IMR-90 (cell line): ENCODE results near the gene SBF1. TPM values are rescaled to one million over a fixed set of nuclear protein-coding genes. Genes with fewer than 3 reads are reported as not detected.

ENCODE experiments used
- ATAC-seq: fragments of 200-7000 bp; cut with Tn5 transposase; 2 replicates; pipeline ENCODE4 v1.9.1; 2020; ENCODE audit warnings: low read depth, mild to moderate bottlenecking, moderate library complexity
- BruUV-seq: library from RNA; stranded (reverse); fragments of 400-500 nt; replicated peaks from 2 replicates; lab custom pipeline; 2021; lab: Mats Ljungman, UMichigan
- CTCF ChIA-PET: fragments of 300-600 bp; formaldehyde crosslinking; extraction: SDS; loops from one replicate; lab custom pipeline; 2021; ENCODE audit warnings: antibody characterized with exemption; lab: Yijun Ruan, JAX
- POLR2A ChIA-PET: fragments of 300-600 bp; sonication (Branson Sonifier 250); formaldehyde crosslinking; loops from one replicate; lab custom pipeline; 2022; ENCODE audit warnings: antibody characterized with exemption; ENCODE audit not compliant: unreplicated experiment; lab: Charles Lee
- DNase-seq: peaks from one replicate; pipeline ENCODE4 v3.0.0; 2013
- H2AFZ ChIP-seq: replicated peaks from 2 replicates; pipeline ENCODE3; 2013; ENCODE audit warnings: low read length, mild to moderate bottlenecking; ENCODE audit not compliant: poor library complexity
- H2AK5ac ChIP-seq: 2 replicates; pipeline ENCODE4 v1.6.1; 2013; ENCODE audit warnings: low read depth, low read length, inconsistent platforms
- H2AK9ac ChIP-seq: replicated peaks from 2 replicates; pipeline ENCODE3; 2013; ENCODE audit warnings: mild to moderate bottlenecking, low read depth, low read length, moderate library complexity; ENCODE audit not compliant: poor library complexity
- H2BK120ac ChIP-seq: 2 replicates; pipeline ENCODE4 v1.6.1; 2013; ENCODE audit warnings: low read depth, low read length, inconsistent platforms
- H2BK15ac ChIP-seq: 3 replicates; pipeline ENCODE4 v1.6.1; 2013; ENCODE audit warnings: low read depth, low read length, inconsistent platforms
- H2BK20ac ChIP-seq: 2 replicates; pipeline ENCODE4 v1.6.1; 2013; ENCODE audit warnings: low read depth, mild to moderate bottlenecking, inconsistent platforms, low read length, moderate library complexity
- H2BK5ac ChIP-seq: 2 replicates; pipeline ENCODE4 v1.6.1; 2013; ENCODE audit warnings: mild to moderate bottlenecking, low read depth, low read length, inconsistent platforms; ENCODE audit not compliant: poor library complexity, severe bottlenecking
- H3K14ac ChIP-seq: replicated peaks from 2 replicates; pipeline ENCODE4 v1.6.1; 2013; ENCODE audit warnings: low read depth, low read length, inconsistent platforms
- H3K18ac ChIP-seq: 2 replicates; pipeline ENCODE4 v1.6.1; 2013; ENCODE audit warnings: low read depth, low read length, control low read depth
- H3K23ac ChIP-seq: 2 replicates; pipeline ENCODE4 v1.6.1; 2013; ENCODE audit warnings: low read depth, low read length, inconsistent platforms
- H3K27ac ChIP-seq: 2 replicates; pipeline ENCODE4 v1.5.1; 2013; ENCODE audit warnings: mild to moderate bottlenecking, control low read depth, low read length; ENCODE audit not compliant: insufficient read depth
- H3K27me3 ChIP-seq: 2 replicates; pipeline ENCODE4 v1.6.1; 2013; ENCODE audit warnings: low read length; ENCODE audit not compliant: control insufficient read depth, insufficient read depth
- H3K36me3 ChIP-seq: 2 replicates; pipeline ENCODE4 v1.6.1; 2013; ENCODE audit warnings: low read length, mixed read lengths; ENCODE audit not compliant: control insufficient read depth, insufficient read depth
- H3K4ac ChIP-seq: 2 replicates; pipeline ENCODE4 v1.6.1; 2013; ENCODE audit warnings: low read depth, low read length, inconsistent platforms
- H3K4me1 ChIP-seq: 2 replicates; pipeline ENCODE4 v1.6.1; 2013; ENCODE audit warnings: low read length, mixed read lengths; ENCODE audit not compliant: control insufficient read depth, insufficient read depth
- H3K4me2 ChIP-seq: 2 replicates; pipeline ENCODE4 v1.6.1; 2013; ENCODE audit warnings: low read depth, mild to moderate bottlenecking, control low read depth, low read length, moderate library complexity
- H3K4me3 ChIP-seq: 2 replicates; pipeline ENCODE4 v1.5.1; 2013; ENCODE audit warnings: low read depth, mild to moderate bottlenecking, control low read depth, low read length, moderate library complexity; ENCODE audit not compliant: insufficient read depth
- H3K56ac ChIP-seq: 2 replicates; pipeline ENCODE4 v1.6.1; 2013; ENCODE audit warnings: low read length, inconsistent platforms; ENCODE audit not compliant: insufficient read depth; ENCODE audit errors: extremely low read depth
- H3K79me1 ChIP-seq, 2 experiments: 2 replicates each; pipeline ENCODE4 v1.6.1; 2013; ENCODE audit warnings: low read length in 2 of 2, inconsistent platforms in 1 of 2, low read depth in 1 of 2
- H3K9ac ChIP-seq: 2 replicates; pipeline ENCODE4 v1.6.1; 2013; ENCODE audit warnings: low read depth, low read length, control low read depth
- H3K9me1 ChIP-seq: 2 replicates; pipeline ENCODE4 v1.6.1; 2013; ENCODE audit warnings: low read length, inconsistent platforms; ENCODE audit not compliant: insufficient read depth
- H3K9me3 ChIP-seq: 2 replicates; pipeline ENCODE4 v1.6.1; 2013; ENCODE audit warnings: low read length; ENCODE audit not compliant: control insufficient read depth, insufficient read depth
- H4K20me1 ChIP-seq: 2 replicates; pipeline ENCODE4 v1.6.1; 2013; ENCODE audit warnings: low read length, inconsistent platforms; ENCODE audit not compliant: insufficient read depth
- H4K5ac ChIP-seq: 2 replicates; pipeline ENCODE4 v1.6.1; 2013; ENCODE audit warnings: mild to moderate bottlenecking, low read depth, low read length, control low read depth
- H4K8ac ChIP-seq, 2 experiments: 2 replicates each; pipeline ENCODE4 v1.6.1; 2013; ENCODE audit warnings: low read depth in 2 of 2, low read length in 2 of 2, control low read depth in 1 of 2, inconsistent platforms in 1 of 2
- H4K91ac ChIP-seq: 2 replicates; pipeline ENCODE4 v1.6.1; 2013; ENCODE audit warnings: low read depth, low read length, inconsistent platforms; ENCODE audit not compliant: insufficient read depth
- CTCF ChIP-seq: conservative IDR thresholded peaks from 2 replicates; pipeline ENCODE4 v1.5.1; 2012; ENCODE audit warnings: mild to moderate bottlenecking, low read depth, low read length, improper control_type of control experiment
- ELK1 ChIP-seq: fragments of 150-350 bp; IDR thresholded peaks from 2 replicates; pipeline ENCODE4 v1.6.1; 2016; ENCODE audit warnings: low read depth, mild to moderate bottlenecking, low read length, moderate library complexity, borderline replicate concordance
- FOS ChIP-seq: fragments of 150-350 bp; IDR thresholded peaks from 2 replicates; pipeline ENCODE4 v1.6.1; 2016; ENCODE audit warnings: low read depth, low read length
- NFE2L2 ChIP-seq: fragments of 150-350 bp; IDR thresholded peaks from 2 replicates; pipeline ENCODE4 v1.6.1; 2016; ENCODE audit warnings: low read depth, mild to moderate bottlenecking, low read length
- POLR2A ChIP-seq: IDR thresholded peaks from 2 replicates; pipeline ENCODE4 v1.6.1; 2012; ENCODE audit warnings: mild to moderate bottlenecking, low read depth, low read length
- RCOR1 ChIP-seq: IDR thresholded peaks from 2 replicates; pipeline ENCODE4 v1.6.1; 2012; ENCODE audit warnings: mild to moderate bottlenecking, low read length, improper control_type of control experiment; ENCODE audit not compliant: insufficient replicate concordance
- SMC3 ChIP-seq: fragments of 150-350 bp; IDR thresholded peaks from 2 replicates; pipeline ENCODE4 v1.6.1; 2016; ENCODE audit warnings: low read depth, mild to moderate bottlenecking, antibody characterized with exemption, low read length, moderate library complexity
- WGBS, 2 experiments: methylation state at CpG; one replicate each; pipeline versions ENCODE4 v1.1.5 to v1.1.7; 2013; ENCODE audit warnings: missing lambda C conversion rate in 2 of 2; ENCODE audit not compliant: insufficient read length in 1 of 2; ENCODE audit errors: extremely low coverage in 2 of 2; 5-methylcytosine and 5-hydroxymethylcytosine counted together
- dilution Hi-C: fragments of 300-500 bp; cut with HindIII; formaldehyde crosslinking; loops from one replicate; pipeline ENCODE4 v1.14.3; 2018; ENCODE audit warnings: low sequenced_read_pairs; ENCODE audit not compliant: unreplicated experiment
- in situ Hi-C: fragments of 300-500 bp; cut with MboI; formaldehyde crosslinking; loops from 3 replicates; pipeline ENCODE4 v1.14.3; 2019; ENCODE audit warnings: low sequenced_read_pairs, inconsistent platforms, mixed read lengths
- intact Hi-C: fragments of 100-400 bp; cut with micrococcal nuclease; formaldehyde crosslinking; loops from 2 replicates; pipeline ENCODE4 v1.10.0; 2022
- polyA plus RNA-seq, 3 experiments: library from polyadenylated mRNA; depleted of rRNA; stranded (reverse); fragments of >200 nt; gene quantifications; 2 replicates each; pipeline ENCODE4 v1.2.3, GENCODE V29; 2012; ENCODE audit warnings: low replicate concordance in 1 of 3
- total RNA-seq: library from RNA; depleted of rRNA; stranded (reverse); fragments of >200 nt; gene quantifications from 2 replicates; pipeline ENCODE4 v1.2.3, GENCODE V29; 2012

The SBF1 gene
- total and polyA plus RNA-seq, 2 of the 4 experiments (the other 2 are of a cell fraction): 21.5 to 33.2 TPM

- no peak overlapping the region for H3K4me2 ChIP-seq
- no peak overlapping the region for H3K56ac ChIP-seq
- no peak overlapping the region for H2AK5ac ChIP-seq
- intact Hi-C loops (no loop called here), in situ Hi-C loops (no loop called here), dilution Hi-C loops (no loop called here)
- no peaks in the 10 kb centered on the region for H3K9me3 ChIP-seq
- H2AFZ ChIP-seq: no peak overlapping the region
- H4K20me1 ChIP-seq: peaks cover 11% of the 10 kb centered on the region
- no peaks in the 10 kb centered on the region for H3K27me3 ChIP-seq
- no peak overlapping the region for H3K14ac ChIP-seq
- 100% methylated on average over 2 of the region's 7 CpGs; no CpG with 5 or more reads in 1 of the 2 experiments for WGBS, 2 experiments
- ChIA-PET POLR2A (no interaction called here), CTCF (no interaction called here)
- H3K79me1 ChIP-seq: peaks cover 20 to 47% of the 10 kb centered on the region in 2 experiments
- DNase-seq (no peak), ATAC-seq (no peak)
- H2BK5ac ChIP-seq: no peak overlapping the region
- H3K9ac ChIP-seq: no peak overlapping the region
- H3K18ac ChIP-seq: no peak overlapping the region
- H3K4me1 ChIP-seq: no peaks in the 10 kb centered on the region
- H2BK15ac ChIP-seq: no peak overlapping the region
- no peak overlapping the region for H3K23ac ChIP-seq
- H2AK9ac ChIP-seq: no peak overlapping the region
- no peak overlapping the region for H3K4me3 ChIP-seq
- H3K9me1 ChIP-seq: no peaks in the 10 kb centered on the region
- H4K8ac ChIP-seq: no peak overlapping the region
- H2BK20ac ChIP-seq: no peak overlapping the region
- BruUV-seq: no TSS peak
- no peak overlapping the region for H3K27ac ChIP-seq
- no peak for TF ChIP-seq ELK1
- no peak for TF ChIP-seq POLR2A
- no peak for TF ChIP-seq CTCF
- TF ChIP-seq FOS: no peak
- no peak for TF ChIP-seq RCOR1
- no peak for TF ChIP-seq SMC3
- TF ChIP-seq NFE2L2: no peak
- H2BK120ac ChIP-seq: no peak overlapping the region
- H3K4ac ChIP-seq: no peak overlapping the region
- peaks cover 45% of the 10 kb centered on the region for H3K36me3 ChIP-seq
- no peak overlapping the region for H4K5ac ChIP-seq
- no peak overlapping the region for H4K91ac ChIP-seq
These were observed 43.8 kb upstream of the SBF1 start for GRCh38 chr22:50518606-50519005.
